ENCODE results near the gene MSS51.

Gene MSS51

DNA sequence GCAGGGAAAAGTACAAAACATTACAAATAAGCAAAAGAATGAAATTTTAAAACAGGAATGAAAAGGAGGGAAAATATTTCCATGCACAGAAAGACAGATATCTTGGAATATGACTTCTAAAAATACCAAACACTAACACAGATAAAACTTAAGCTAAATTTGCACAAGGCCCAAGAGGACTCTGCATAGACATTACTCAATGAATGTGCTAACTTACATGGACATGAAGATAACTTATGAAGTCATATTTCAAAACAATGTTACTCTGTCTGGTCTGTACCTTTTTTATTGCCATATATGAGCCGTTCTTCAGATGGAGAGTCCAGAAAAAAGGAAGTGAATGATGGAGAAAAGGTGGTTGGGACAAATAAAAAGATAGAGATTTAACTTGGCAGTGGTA lies 15.0 kb upstream of the MSS51 start:
- TF ChIP-seq TAF1 (IDR thresholded peaks at IDR 0.05; ENCODE audit: borderline replicate concordance, low read depth, low read length) (no peak), POLR2A (IDR thresholded peaks at IDR 0.05; ENCODE audit: low read depth, low read length) (no peak), POLR2AphosphoS5 (IDR thresholded peaks at IDR 0.05; ENCODE audit: low read depth, low read length) (no peak)
- no peak for FAIRE-seq
- no peak for DNase-seq (ENCODE audit: insufficient read length)

DNA sequence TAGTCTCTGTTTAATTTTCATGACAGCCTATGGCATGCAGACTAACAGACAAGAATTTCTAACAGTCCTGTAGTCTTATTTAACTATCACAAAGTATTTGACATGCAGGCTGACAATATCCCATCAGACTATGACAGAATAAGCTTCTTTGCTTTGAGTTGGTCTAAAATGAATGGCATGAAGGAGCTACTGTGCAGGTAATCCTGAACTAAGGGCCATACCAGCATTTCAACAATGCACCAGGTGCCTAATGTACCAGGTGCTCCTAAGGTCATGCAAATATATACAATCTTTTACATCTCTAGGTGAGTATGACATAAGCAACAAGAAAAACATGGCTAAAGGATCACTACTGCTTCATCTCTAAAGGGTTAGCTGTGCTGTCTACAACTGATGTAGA lies 13.6 kb upstream of the MSS51 start:
- DNase-seq (ENCODE audit: insufficient read length) (no peak), FAIRE-seq (no peak)
- no peak for TF ChIP-seq TAF1 (IDR thresholded peaks at IDR 0.05; ENCODE audit: borderline replicate concordance, low read depth, low read length)
- TF ChIP-seq POLR2A (IDR thresholded peaks at IDR 0.05; ENCODE audit: low read depth, low read length), result no peak
- no peak for TF ChIP-seq POLR2AphosphoS5 (IDR thresholded peaks at IDR 0.05; ENCODE audit: low read depth, low read length)

DNA sequence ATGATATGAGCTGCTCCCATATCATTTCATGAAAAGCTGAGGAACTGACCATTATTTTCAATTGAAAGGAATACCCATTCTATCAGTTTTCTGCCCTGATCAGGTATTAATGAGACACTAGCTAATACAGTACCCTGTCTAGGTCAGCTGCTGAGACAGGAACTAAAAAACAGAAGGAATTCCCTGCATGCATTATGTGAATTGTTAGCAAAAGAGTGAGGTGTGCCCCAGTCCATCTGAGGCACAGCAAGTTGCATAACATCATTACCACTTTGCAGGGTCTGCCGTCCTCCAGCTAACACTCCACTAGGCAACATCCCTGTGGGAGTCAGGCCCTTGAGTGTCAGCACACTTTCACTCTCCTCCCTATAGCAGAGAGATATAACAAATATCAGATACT lies 11.1 kb upstream of the MSS51 start:
- TF ChIP-seq POLR2AphosphoS5 (IDR thresholded peaks at IDR 0.05; ENCODE audit: low read depth, low read length) (no peak), POLR2A (IDR thresholded peaks at IDR 0.05; ENCODE audit: low read depth, low read length) (no peak), TAF1 (IDR thresholded peaks at IDR 0.05; ENCODE audit: borderline replicate concordance, low read depth, low read length) (no peak)
- FAIRE-seq (no peak), DNase-seq (ENCODE audit: insufficient read length) (no peak)

DNA sequence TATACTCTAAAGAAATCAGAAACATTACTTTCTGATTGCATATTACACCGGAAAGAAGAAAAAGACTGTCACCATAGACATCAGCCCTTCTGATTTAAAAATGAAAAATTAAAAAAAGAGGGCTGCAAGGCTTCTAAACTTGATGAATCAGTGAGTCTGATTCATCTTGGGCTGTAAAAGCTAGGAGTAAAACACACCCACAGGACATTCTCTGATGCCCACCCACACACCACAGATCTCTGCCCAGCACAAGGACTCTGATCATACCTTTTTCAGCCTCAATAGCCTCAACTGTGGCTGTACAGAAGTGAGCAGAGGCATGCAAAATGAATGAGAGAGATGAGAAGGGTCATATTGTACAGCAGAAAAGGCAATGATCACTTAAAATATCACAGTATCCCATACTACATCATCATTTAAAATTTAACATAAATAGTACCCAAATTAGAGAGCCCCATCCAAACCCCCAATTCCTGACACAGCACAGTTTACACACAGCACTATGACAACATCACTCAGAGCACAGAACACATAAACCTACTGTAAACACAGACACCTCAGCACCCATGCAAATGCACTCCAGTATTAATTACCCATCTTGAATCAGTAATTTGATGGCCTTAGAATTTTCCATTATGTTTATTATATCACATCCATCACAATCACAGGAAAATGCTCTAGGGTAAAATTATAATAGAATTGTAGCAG lies 6.4 kb upstream of the MSS51 start:
- FAIRE-seq (no peak), DNase-seq (ENCODE audit: insufficient read length) (no peak)
- no peak for TF ChIP-seq TAF1 (IDR thresholded peaks at IDR 0.05; ENCODE audit: borderline replicate concordance, low read depth, low read length)
- no peak for TF ChIP-seq POLR2AphosphoS5 (IDR thresholded peaks at IDR 0.05; ENCODE audit: low read depth, low read length)
- TF ChIP-seq POLR2A (IDR thresholded peaks at IDR 0.05; ENCODE audit: low read depth, low read length), result no peak

DNA sequence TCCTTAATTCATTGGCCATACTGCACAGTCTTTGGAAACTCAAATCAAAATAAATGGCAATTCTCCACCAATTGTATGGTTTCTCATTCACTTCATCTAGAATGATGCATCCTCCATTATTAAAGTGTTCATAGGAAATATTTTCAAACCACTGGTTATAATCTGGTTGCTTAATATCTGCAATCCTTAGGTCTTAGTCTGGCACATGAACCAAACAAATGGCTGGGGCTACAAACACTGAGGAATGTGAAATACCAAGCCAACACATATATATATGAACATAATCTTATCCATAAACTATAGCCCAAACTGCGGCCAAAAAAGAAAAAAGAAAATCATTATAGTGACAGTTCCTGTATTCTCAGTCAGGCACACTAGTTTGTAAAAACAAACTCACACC lies 5.7 kb upstream of the MSS51 start:
- no peak for FAIRE-seq

DNA sequence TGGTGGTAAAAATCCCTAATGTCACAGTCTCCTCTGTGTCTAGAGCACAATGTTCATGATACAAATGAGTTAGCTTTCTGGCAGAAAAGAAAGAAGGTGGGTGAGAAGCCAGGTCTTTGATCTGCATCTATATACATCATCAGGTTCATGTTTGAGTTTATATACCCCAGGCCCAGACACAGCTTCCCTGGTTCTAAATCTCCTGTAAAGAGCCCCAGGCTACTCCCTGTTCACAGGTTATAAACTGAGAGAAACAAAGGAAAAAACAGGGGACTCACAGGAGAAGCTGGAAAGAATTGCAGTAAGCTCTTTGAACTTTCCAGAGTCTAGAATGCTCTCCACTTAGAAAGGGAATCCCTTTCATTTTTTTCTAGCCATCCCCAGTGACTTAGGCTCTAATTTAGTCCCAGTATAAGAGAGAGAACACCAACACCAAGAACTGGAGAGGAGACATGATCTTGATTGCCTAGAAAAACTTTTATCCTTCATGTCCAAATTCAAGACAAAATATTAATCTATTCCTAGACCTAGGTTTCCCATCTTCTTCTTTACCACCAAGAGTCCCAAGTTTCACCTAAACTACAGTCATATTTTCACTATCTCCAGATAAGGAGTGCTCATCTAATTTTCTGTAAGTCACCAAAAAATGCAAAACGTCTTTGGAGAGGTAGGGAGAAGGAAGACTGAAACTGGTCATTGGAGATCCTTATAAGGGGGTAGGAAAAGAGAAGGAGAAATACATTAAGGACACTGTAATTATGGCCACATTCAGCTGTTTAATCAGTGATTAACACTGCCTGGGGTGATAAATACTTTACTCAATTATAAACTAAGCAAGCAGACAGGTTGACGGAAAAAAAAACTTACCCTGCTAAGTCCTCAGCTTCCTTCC lies 469 bp downstream of the MSS51 start:
- no peak for FAIRE-seq
- TF ChIP-seq TAF1 (IDR thresholded peaks at IDR 0.05; ENCODE audit: borderline replicate concordance, low read depth, low read length), result no peak
- TF ChIP-seq POLR2AphosphoS5 (IDR thresholded peaks at IDR 0.05; ENCODE audit: low read depth, low read length), result no peak
- no peak for TF ChIP-seq POLR2A (IDR thresholded peaks at IDR 0.05; ENCODE audit: low read depth, low read length)
- DNase-seq (ENCODE audit: insufficient read length), result no peak

More for the DNA sequence above, 5.7 kb upstream of the MSS51 start:
- DNase-seq (ENCODE audit: insufficient read length), result no peak
- no peak for TF ChIP-seq POLR2AphosphoS5 (IDR thresholded peaks at IDR 0.05; ENCODE audit: low read depth, low read length)
- no peak for TF ChIP-seq POLR2A (IDR thresholded peaks at IDR 0.05; ENCODE audit: low read depth, low read length)
- no peak for TF ChIP-seq TAF1 (IDR thresholded peaks at IDR 0.05; ENCODE audit: borderline replicate concordance, low read depth, low read length)

DNA sequence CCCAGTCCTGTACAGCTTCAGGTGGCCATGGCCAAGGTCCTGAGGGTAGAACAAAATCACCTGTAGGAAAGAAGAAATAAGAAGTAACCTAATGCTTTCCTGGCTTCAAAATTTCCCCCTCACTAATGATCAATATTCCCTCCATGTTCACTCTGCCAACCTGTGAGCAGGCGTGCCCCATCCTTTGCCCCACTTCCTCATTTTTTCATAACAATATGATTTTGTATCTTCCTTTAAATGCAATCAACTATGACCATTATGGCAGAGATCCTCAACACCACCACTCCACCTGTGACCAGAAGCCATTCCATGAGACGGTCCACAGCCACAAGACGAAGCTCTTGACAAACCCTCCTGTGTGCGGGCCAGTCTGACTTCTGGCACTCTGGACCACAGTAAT lies 7.0 kb downstream of the MSS51 start:
- DNase-seq (ENCODE audit: insufficient read length) (no peak), FAIRE-seq (no peak)
- TF ChIP-seq TAF1 (IDR thresholded peaks at IDR 0.05; ENCODE audit: borderline replicate concordance, low read depth, low read length), result no peak
- TF ChIP-seq POLR2AphosphoS5 (IDR thresholded peaks at IDR 0.05; ENCODE audit: low read depth, low read length), result no peak
- no peak for TF ChIP-seq POLR2A (IDR thresholded peaks at IDR 0.05; ENCODE audit: low read depth, low read length)

DNA sequence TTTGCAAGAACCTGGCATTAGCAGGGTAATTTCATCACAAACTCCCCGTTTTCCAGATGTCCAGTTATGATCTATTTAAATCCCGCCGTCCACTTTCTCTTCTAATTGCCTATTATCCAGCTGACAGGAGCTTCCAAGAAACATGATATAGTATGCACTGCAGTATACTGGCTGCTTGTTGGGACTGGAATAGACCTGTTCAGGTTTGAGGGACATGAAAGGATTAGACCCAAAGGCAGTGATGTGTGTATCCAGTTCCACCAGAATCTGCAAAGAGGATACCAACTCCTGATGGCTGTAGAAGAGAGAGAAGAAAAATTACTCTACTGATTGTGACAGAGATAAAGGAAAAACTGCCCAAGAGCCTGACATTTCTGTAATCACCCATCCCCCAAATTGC lies 8.9 kb downstream of the MSS51 start:
- FAIRE-seq (no peak), DNase-seq (ENCODE audit: insufficient read length) (no peak)
- TF ChIP-seq POLR2A (IDR thresholded peaks at IDR 0.05; ENCODE audit: low read depth, low read length) (no peak), TAF1 (IDR thresholded peaks at IDR 0.05; ENCODE audit: borderline replicate concordance, low read depth, low read length) (no peak), POLR2AphosphoS5 (IDR thresholded peaks at IDR 0.05; ENCODE audit: low read depth, low read length) (no peak)

DNA sequence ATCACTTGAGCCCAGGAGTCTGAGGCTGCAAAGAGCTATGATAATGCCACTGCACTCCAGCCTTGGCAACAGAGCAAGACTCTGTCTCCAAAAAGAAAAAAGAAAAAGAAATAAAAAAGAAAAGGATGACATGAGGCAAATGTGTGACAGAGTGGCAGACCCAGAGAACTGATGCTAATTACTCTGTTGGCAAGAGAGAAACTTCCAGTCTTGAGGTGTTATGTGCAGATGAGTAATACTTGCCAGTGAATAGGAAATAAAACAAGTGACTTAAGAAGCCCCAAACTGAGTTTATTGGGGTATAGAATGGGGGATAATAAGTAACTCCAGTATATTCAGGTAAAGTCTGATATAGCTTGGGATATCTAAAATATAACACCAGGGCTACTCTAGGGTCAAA lies 10.1 kb downstream of the MSS51 start:
- FAIRE-seq (no peak), DNase-seq (ENCODE audit: insufficient read length) (no peak)
- TF ChIP-seq POLR2A (IDR thresholded peaks at IDR 0.05; ENCODE audit: low read depth, low read length), result no peak
- TF ChIP-seq POLR2AphosphoS5 (IDR thresholded peaks at IDR 0.05; ENCODE audit: low read depth, low read length), result no peak
- no peak for TF ChIP-seq TAF1 (IDR thresholded peaks at IDR 0.05; ENCODE audit: borderline replicate concordance, low read depth, low read length)

DNA sequence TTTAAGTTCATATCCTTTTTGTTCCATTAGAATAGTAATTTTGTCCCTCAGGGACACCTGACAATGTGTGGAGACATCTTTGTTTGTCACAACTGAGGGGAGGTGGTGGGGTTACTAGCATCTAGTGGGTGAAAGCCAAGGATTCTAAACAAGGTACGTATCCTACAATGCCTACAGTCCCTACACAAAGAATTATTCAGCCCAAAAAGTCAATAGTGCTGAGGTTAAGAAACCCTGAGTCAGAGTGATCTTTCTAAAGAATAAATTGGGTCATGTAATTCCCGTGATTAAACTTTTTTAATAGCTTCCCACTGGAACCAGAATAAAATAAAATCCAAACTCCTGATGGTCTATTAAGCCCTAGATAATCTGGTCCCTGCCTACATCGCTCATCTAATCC lies 16.8 kb downstream of the MSS51 start:
- DNase-seq (ENCODE audit: insufficient read length), result no peak
- FAIRE-seq, result no peak
- no peak for TF ChIP-seq POLR2A (IDR thresholded peaks at IDR 0.05; ENCODE audit: low read depth, low read length)
- TF ChIP-seq TAF1 (IDR thresholded peaks at IDR 0.05; ENCODE audit: borderline replicate concordance, low read depth, low read length), result no peak

DNA sequence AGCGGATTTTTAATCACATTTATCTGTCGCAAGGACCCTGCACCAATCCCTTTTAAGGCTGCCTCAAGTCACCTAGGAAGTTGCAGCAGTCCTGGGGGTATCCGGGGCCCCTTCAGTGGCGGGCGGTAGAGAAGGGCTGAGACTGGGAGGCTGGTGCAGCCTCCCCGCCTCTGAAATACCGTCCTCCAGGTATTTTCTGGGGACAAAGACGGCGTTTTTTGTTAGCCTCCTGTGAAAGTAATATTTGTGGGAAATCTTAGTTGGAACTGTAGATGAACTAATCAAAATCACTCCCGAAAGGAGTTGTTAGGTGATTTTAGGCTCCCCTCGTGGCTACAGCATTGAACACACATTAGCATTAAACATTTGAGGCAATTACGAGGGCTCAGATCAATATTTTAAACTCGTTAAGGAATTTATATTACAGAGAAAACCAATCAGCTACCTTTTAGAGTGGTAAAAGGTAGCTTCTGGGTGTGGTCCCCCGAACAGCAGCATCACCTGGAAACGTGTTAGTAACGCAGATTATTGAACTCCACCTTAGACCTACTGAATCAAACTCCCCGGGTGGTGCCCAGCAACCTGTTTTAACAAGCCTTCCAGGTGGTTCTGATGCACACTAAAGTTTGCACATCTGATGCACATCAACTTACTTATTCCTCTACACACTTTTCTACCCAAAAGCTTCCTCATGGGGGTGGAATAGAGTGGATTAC lies 19.0 kb downstream of the MSS51 start:
- DNase-seq (ENCODE audit: insufficient read length) (no peak), FAIRE-seq (peak; percentile 50)
- no peak for TF ChIP-seq POLR2AphosphoS5 (IDR thresholded peaks at IDR 0.05; ENCODE audit: low read depth, low read length)
- TF ChIP-seq POLR2A (IDR thresholded peaks at IDR 0.05; ENCODE audit: low read depth, low read length), result no peak
- no peak for TF ChIP-seq TAF1 (IDR thresholded peaks at IDR 0.05; ENCODE audit: borderline replicate concordance, low read depth, low read length)

Data from GM12892 (cell line).